Left lobe of liver (tissue), 2 donors: Measurements from ENCODE around the gene GAB4. TPM values are rescaled to one million over a fixed set of nuclear protein-coding genes. Genes with fewer than 3 reads are reported as not detected.
"Not testable (repeated sequence)": the region's sequence is repeated elsewhere in the genome, so short reads cannot be mapped to it uniquely, and the experiment has no call there.

ENCODE experiments used
- ATAC-seq: fragments of 200-7000 bp; cut with Tn5 transposase; one replicate; pipeline ENCODE4 v1.9.1; 2020; ENCODE audit warnings: mild to moderate bottlenecking, moderate library complexity
- DNase-seq: peaks from one replicate; pipeline ENCODE4 v3.0.0-alpha.2; 2020; ENCODE audit warnings: low spot score
- total RNA-seq: library from RNA; stranded (reverse); gene quantifications from one replicate; pipeline ENCODE4 v1.2.1, GENCODE V29; 2021
- donor health status: DM: no; HTN: no; CAD: no; lungs with moderate emphysema.
- donor health status: DM: no; HTN: yes; CAD: no.

Gene GAB4
- total RNA-seq, 1 donor from 2014 or later, result not detected

DNA sequence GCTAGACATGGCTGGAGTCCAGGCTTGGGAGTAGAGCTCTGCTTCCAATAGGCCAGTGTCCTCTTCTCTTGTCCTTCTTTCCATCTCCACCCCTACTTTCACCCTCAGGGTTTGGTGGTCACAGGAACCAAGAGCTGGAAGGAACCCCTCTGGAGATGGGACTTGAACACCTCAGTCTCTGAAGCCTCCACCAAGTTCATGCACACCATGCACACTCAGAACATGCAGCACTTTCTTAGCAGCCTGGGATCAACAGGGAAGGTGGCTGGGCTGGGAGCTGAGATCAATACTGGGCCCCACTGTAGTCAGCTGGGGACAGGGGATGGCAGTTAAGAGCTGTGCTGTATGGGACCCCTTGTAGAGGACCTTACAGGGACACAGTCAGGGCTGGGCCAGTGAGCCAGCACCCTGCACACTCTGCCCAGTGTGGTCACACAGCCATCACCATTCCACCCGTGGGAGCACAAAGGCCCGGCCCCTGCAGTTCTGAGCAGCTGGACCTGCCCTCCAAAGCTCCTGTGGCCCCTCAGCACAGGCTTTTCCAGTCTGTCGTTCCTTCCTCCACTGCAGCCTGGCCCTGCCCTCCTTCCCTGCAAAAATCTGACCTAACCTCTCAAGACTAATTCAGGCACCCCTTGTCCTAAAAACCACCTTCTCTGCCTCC lies 47.7 kb downstream of the GAB4 start:
- DNase-seq (no peak), ATAC-seq (no peak)

- ATAC-seq (no peak), DNase-seq (no peak)
Observed at GRCh38 chr22:16959345-16959930, 48.6 kb downstream of the GAB4 start.

- no peak for ATAC-seq
- no peak for DNase-seq
Observed at GRCh38 chr22:16958475-16958874, 49.5 kb downstream of the GAB4 start.

- DNase-seq (no peak), ATAC-seq (no peak)
Observed at GRCh38 chr22:16957781-16958180, 50.2 kb downstream of the GAB4 start.

DNA sequence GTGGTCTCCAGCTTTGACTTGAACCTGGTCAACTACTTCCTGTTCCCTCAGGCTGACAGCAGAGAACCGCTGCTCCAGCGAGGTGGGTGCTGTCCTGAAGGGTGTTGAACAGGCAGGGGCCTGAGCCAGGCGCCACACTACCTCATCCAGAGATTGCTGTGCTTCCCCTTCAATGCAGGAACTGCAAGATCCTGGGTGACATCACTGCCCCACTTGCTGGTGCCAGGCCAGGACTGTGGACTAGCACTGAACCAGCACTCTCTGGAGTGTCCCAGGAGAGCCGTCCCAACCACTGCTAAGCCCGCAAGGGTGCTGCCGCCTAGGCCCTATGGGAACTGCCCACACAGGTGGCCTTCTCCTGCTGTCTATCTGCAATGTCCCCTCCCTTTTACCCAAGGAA lies 51.7 kb downstream of the GAB4 start:
- ATAC-seq (no peak), DNase-seq (no peak)

- DNase-seq (no peak), ATAC-seq (no peak)
Observed at GRCh38 chr22:16955678-16956210, 52.3 kb downstream of the GAB4 start.

DNA sequence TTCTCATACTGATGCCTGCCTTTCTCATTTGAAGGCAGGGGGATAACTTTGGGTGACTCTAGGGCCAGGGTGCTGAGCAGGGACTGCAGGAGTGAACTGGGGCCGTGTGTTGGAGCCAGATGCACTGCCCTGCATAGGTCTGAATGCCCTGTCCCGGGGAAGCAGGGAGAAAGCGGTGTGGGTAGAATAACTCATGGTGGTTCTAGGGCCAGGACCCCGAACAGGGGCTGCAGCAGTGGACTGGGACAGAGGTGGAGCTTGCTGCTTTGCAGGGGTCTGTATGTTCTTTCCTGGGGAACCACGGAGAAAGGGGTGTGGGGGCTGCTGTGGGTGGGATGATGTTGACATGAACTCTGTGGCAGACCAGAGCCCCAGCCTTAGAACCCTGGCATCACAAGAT lies 52.9 kb downstream of the GAB4 start:
- DNase-seq (no peak), ATAC-seq (no peak)

DNA sequence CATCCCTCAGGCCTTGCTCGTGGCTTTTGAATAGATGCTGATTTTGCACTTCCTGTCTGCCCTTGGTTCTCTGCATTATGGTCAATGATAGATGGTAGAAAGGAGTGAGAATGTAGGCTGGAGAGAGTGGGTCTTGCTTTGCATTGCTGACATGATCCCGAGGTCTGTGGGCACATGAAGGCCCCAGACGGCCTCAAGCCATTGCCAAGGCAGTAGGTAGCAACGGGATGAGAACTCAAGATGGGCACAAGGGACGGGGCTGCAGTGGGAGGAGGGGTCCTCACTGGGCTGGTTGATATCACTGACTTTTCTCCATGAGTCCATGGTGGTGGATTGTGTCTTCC lies 54.0 kb downstream of the GAB4 start:
- DNase-seq (no peak), ATAC-seq (no peak)

- ATAC-seq (no peak), DNase-seq (no peak)
Observed at GRCh38 chr22:16953206-16954059, 54.6 kb downstream of the GAB4 start.

- ATAC-seq (no peak), DNase-seq (no peak)
Observed at GRCh38 chr22:16949561-16949960, 58.5 kb downstream of the GAB4 start.

DNA sequence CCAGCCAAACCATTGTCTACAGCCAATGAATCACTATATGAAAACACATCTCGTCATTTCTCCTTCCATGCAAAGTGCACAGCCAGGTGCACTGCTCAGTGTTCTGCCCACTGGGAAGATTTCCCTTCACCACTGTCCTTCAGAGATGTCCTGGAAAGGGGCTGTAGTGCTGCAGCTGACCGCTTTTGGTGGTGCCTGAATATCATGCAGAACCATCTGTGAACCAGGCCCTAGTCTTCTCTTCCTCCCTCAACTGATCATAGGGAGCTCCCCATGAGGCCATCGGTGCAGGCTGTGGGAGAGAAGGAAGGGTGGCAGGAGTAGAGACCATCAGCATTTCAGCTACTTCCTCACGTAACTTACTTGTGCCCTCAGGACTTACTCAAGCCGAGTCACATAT lies 70.2 kb downstream of the GAB4 start:
- DNase-seq, result no peak
- ATAC-seq, result no peak

- not testable (repeated sequence) for DNase-seq
Observed at GRCh38 chr22:16937209-16937608, 70.8 kb downstream of the GAB4 start.

DNA sequence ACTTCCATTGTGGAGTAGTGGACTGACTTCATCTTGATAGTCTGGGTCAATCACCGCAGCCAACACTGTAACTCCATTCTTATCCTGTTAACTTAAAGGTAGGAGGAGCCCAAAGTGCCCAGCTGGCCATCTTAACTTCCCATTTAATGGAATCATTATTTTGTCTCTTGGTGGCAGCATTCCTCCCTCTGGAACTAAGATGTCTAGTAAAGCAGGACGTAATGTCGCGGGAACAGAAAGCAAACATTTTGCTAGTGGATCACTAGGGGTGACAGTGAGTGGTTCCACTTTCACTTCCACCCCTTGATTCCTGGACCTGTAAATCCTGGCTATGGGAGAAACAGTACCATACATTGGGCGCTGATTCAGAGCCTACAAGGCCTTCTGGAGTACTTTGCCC lies 71.4 kb downstream of the GAB4 start:
- DNase-seq (no peak), ATAC-seq (no peak)

More at GRCh38 chr22:16937209-16937608, 70.8 kb downstream of the GAB4 start:
- not testable (repeated sequence) for ATAC-seq

GRCh38 chr22:16935209-16935608 lies 72.8 kb downstream of the GAB4 start:
- ATAC-seq (no peak), DNase-seq (no peak)

GRCh38 chr22:16933291-16934282 lies 74.4 kb downstream of the GAB4 start:
- ATAC-seq (no peak), DNase-seq (no peak)

DNA sequence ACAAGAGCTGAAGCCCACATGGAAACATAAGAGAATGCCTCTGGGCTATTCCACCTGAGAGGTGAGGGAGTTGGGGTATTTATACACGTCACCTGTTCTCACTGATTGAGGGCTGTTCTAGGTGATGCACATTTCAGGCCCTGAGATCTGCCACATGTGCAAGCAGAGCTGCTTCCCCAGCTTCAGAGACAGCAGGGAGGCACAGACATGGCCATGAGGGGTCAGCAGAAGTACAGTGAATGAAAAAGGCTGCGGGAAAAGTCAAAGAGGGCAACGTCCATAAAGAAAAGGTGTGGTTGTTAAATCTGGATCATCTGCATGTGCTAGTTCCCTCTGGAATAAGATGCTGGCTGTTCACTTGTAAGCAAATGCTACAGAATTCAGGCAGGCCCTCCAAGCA lies 75.4 kb downstream of the GAB4 start:
- ATAC-seq (no peak), DNase-seq (no peak)

GRCh38 chr22:16925407-16925966 lies 82.5 kb downstream of the GAB4 start:
- DNase-seq, result no peak
- ATAC-seq, result no peak

DNA sequence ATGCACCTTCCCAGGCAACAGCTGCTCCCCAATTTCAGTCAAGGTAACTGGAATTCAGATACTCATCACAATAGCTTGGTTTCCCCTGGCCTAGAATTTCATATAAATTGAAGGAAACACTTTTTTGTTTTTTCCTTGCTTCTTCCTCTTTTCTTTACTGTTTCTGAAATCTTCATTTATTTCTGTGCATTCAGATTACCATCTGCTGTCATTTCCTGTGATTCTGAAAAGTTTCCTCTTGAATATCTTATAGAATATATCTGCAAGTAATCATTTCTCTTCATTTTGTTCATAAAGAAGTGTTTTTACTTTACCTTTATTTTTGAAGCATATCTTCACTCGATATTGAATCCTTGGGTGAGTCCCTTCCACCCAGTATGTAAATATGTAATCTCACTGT lies 85.3 kb downstream of the GAB4 start:
- DNase-seq (no peak), ATAC-seq (no peak)

- ATAC-seq (no peak), DNase-seq (no peak)
Observed at GRCh38 chr22:16922076-16922475, 85.9 kb downstream of the GAB4 start.
